Body of pancreas (tissue), 4 donors: ENCODE data around the gene ERMAP. TPM values are rescaled to one million over a fixed set of nuclear protein-coding genes. Genes with fewer than 3 reads are reported as not detected.

Source experiments
- ATAC-seq: fragments of 150-250 bp; one replicate; pipeline ENCODE4 v1.9.1; 2016
- DNase-seq, 4 donors: peaks; one replicate each; pipeline ENCODE4 v3.0.0-alpha.2; 2019
- H3K27ac ChIP-seq, 4 donors: fragments of 200-600 bp; sonication (generic); 1 replicate in 3 of 4; 2 replicates in 1 of 4; pipeline versions ENCODE4 v1.5.1 to v1.6.1; 2016 to 2019; ENCODE audit warnings: mild to moderate bottlenecking in 1 of 4, mixed read lengths in 1 of 4, moderate library complexity in 1 of 4
- H3K27me3 ChIP-seq, 2 donors: fragments of 200-600 bp; sonication (generic); one replicate each; pipeline ENCODE4 v1.6.0; 2016; ENCODE audit warnings: mild to moderate bottlenecking in 1 of 2
- H3K36me3 ChIP-seq, 2 donors: fragments of 200-600 bp; sonication (generic); replicated peaks in 1 of 2; 2 replicates each; pipeline ENCODE4 v1.5.1; 2016; ENCODE audit warnings: low read depth in 2 of 2; ENCODE audit not compliant: insufficient read depth in 1 of 2
- H3K4me1 ChIP-seq: fragments of 200-600 bp; sonication (generic); one replicate; pipeline ENCODE4 v1.6.0; 2016
- H3K4me3 ChIP-seq, 2 donors: fragments of 200-600 bp; sonication (generic); 1 replicate in 1 of 2; 2 replicates in 1 of 2; pipeline ENCODE4 v1.5.1; 2016 to 2019
- H3K9me3 ChIP-seq, 3 donors: fragments of 200-600 bp; sonication (generic); 1 replicate in 2 of 3; 2 replicates in 1 of 3; pipeline ENCODE4 v1.5.1; 2016
- POLR2A ChIP-seq, 3 donors: fragments of 450-650 bp; IDR thresholded peaks; one replicate each; pipeline ENCODE4 v1.6.1; 2016; ENCODE audit warnings: antibody characterized with exemption in 3 of 3, mild to moderate bottlenecking in 2 of 3
- WGBS, 2 donors: methylation state at CpG; one replicate each; pipeline ENCODE4 v1.1.5; 2017; 5-methylcytosine and 5-hydroxymethylcytosine counted together
- intact Hi-C: fragments of 100-400 bp; cut with DNase I; formaldehyde crosslinking; loops from one replicate; pipeline ENCODE4 v1.15.1; 2023
- total RNA-seq, 2 donors: library from RNA; depleted of rRNA; stranded (reverse); fragments of >200 nt; gene quantifications; one replicate each; pipeline ENCODE4 v1.1.0, GENCODE V29; 2016
- TF ChIP-seq, protein P1 (sequence below), 7 experiments: fragments of 450-650 bp in 4 of 7; fragments of 200-600 bp in 3 of 7; sonication (generic) in 3 of 7; IDR thresholded peaks; one replicate each; pipeline ENCODE4 v1.5.1; 2016 to 2019; ENCODE audit warnings: antibody characterized with exemption in 7 of 7

Gene ERMAP
- total RNA-seq, 2 donors from 2014 or later: 8.8 to 11.9 TPM

DNA sequence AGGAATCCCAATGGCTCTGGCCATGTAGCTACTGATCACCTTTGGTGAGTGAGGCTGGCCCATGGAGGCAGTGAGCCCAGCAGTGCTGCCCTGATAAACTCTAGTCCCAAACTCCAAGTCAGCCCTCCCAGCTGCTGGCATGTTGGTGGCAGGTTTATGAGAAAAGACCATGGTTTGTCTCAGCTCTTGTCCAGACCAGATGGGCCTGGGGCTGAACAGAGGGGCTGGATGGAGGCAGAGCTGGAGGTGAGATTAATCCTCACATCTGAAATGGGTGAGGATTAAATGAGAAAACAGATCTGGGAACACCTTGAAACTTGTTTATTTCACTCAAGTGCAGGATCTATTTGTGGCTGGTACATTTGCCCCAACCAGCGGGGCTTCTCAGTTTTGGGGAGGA, 28.9 kb upstream of the ERMAP start:
- Histone ChIP-seq H3K9me3 (no peaks in the 10 kb centered on the region), H3K36me3 (no peaks in the 10 kb centered on the region), H3K4me1 (peaks cover 9% of the 10 kb centered on the region), H3K27ac (no peak overlapping the region), H3K4me3 (no peak overlapping the region), H3K27me3 (no peaks in the 10 kb centered on the region)
- DNase-seq (no peak), ATAC-seq (no peak)
- intact Hi-C loops: no loop called here
- TF ChIP-seq, protein P1, sequence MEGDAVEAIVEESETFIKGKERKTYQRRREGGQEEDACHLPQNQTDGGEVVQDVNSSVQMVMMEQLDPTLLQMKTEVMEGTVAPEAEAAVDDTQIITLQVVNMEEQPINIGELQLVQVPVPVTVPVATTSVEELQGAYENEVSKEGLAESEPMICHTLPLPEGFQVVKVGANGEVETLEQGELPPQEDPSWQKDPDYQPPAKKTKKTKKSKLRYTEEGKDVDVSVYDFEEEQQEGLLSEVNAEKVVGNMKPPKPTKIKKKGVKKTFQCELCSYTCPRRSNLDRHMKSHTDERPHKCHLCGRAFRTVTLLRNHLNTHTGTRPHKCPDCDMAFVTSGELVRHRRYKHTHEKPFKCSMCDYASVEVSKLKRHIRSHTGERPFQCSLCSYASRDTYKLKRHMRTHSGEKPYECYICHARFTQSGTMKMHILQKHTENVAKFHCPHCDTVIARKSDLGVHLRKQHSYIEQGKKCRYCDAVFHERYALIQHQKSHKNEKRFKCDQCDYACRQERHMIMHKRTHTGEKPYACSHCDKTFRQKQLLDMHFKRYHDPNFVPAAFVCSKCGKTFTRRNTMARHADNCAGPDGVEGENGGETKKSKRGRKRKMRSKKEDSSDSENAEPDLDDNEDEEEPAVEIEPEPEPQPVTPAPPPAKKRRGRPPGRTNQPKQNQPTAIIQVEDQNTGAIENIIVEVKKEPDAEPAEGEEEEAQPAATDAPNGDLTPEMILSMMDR (IDR thresholded peaks at IDR 0.05): no peak
- TF ChIP-seq POLR2A (IDR thresholded peaks at IDR 0.05): no peak
- 100% methylated on average over 1 of the region's 1 CpG for WGBS, 2 donors

DNA sequence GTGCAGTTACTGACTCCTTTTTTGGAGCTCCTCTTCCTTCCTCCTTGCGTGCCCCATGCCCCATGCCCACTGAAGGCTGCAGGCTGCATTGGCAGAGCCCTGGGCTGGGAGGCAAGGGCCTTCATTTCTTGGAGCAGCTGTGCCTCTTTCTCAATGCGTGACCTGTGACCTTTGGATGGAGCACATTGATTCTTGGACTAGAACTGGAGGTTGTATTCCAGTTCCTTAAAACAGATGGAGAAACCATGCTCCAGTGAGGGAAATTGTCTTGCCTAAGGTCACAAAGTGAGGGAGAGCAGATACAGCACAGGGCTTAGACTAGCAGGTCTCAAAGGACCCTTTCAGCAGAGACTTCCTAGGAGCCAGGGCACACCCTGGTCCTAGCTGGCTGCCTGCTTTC, 23.1 kb upstream of the ERMAP start:
- ATAC-seq: no peak
- Histone ChIP-seq H3K36me3 (no peaks in the 10 kb centered on the region), H3K4me1 (no peaks in the 10 kb centered on the region), H3K27ac (no peak overlapping the region), H3K9me3 (no peaks in the 10 kb centered on the region), H3K4me3 (no peak overlapping the region), H3K27me3 (no peaks in the 10 kb centered on the region)
- intact Hi-C loops: no loop called here
- no peak for TF ChIP-seq POLR2A (IDR thresholded peaks at IDR 0.05)
- TF ChIP-seq, protein P1 (IDR thresholded peaks at IDR 0.05): no peak
- DNase-seq: no peak
- WGBS, 2 donors: 86 to 94% methylated on average over 2 of the region's 2 CpGs

DNA sequence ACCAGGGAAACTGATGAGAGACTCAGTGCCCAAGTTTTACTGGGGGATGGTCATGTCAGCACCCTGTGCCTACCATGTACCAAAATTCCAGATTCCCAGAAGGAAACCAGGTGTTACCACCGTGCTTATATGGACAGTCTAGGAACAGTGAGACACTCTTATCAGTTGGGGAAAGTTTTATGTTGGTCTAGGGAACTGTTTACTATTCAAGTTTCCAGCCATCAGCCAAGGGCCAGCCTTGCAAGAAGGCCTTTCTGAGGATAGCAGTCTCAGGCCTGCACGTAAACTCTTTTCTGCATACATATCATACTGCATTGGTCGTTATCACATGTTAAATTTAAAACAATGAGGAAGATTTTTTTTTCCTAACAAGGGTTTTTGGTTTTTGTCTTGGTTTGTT, 19.5 kb upstream of the ERMAP start:
- intact Hi-C loops: no loop called here
- WGBS, 2 donors: 50 to 54% methylated on average over 3 of the region's 3 CpGs
- DNase-seq (no peak), ATAC-seq (peak; percentile 9)
- Histone ChIP-seq H3K4me3 (no peak overlapping the region), H3K9me3 (no peaks in the 10 kb centered on the region), H3K27me3 (no peaks in the 10 kb centered on the region), H3K27ac (no peak overlapping the region), H3K4me1 (no peaks in the 10 kb centered on the region), H3K36me3 (no peaks in the 10 kb centered on the region)
- TF ChIP-seq, protein P1 (IDR thresholded peaks at IDR 0.05): no peak
- TF ChIP-seq POLR2A (IDR thresholded peaks at IDR 0.05): no peak

DNA sequence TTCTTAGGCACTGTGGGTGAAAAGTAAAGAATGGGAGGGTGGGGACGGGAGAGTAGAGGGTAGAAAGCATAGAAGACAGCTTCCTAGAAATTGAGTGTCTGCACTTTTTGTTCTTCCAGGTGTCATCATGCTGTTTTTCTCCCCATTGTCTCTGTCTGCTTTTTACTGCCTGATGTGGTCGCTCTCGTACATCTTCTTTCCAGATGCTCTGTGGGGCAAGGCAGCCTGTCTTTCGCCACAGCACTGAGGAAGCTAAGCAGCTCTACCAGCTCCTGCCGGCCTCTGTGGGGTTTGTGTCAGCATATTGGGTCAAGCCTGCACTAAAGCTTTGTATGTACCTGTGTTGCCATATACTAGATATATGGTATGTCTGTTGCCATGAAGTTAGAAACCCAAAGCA, 18.9 kb upstream of the ERMAP start:
- H3K27me3 ChIP-seq: no peaks in the 10 kb centered on the region
- H3K4me1 ChIP-seq: no peaks in the 10 kb centered on the region
- WGBS, 2 donors: 91 to 93% methylated on average over 5 of the region's 5 CpGs
- DNase-seq: no peak
- intact Hi-C loops: no loop called here
- H3K4me3 ChIP-seq: no peak overlapping the region
- no peak for ATAC-seq
- no peaks in the 10 kb centered on the region for H3K36me3 ChIP-seq
- no peaks in the 10 kb centered on the region for H3K9me3 ChIP-seq
- H3K27ac ChIP-seq: no peak overlapping the region
- no peak for TF ChIP-seq POLR2A (IDR thresholded peaks at IDR 0.05)
- TF ChIP-seq, protein P1 (IDR thresholded peaks at IDR 0.05): no peak

DNA sequence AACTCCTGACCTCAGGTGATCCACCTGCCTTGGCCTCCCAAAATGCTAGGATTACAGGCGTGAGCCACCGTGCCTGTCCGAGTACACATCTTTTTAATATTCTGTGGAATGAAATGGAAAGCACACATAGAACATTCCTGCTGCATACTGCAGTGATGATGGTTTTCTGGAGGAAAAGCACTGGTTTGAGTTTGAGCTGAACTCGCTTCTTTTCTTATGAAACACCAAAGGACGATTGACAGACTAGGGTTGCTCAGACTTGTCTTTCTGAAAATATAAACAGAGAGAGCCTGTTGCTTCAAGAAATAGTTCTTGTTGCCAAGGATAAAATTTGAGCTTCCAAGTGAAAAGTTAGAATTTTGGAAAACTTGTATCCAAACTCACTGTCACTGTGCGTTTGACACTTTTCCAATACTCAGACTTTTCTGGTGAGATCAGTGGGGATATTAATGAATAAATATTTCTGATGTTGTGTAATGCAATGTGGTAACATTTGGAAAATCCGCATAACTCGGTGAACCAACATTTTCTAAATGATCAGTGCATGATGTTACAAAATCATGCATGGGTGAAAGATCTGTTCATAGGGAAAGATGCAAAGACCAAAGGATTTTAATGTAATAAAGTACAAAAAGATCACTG, 15.0 kb upstream of the ERMAP start:
- DNase-seq: no peak
- Histone ChIP-seq H3K36me3 (no peaks in the 10 kb centered on the region), H3K9me3 (no peaks in the 10 kb centered on the region), H3K4me1 (no peaks in the 10 kb centered on the region), H3K27me3 (no peaks in the 10 kb centered on the region), H3K4me3 (no peak overlapping the region), H3K27ac (no peak overlapping the region)
- 80 to 87% methylated on average over 8 of the region's 8 CpGs for whole genome bisulfite sequencing, 2 donors
- intact Hi-C loops: no loop called here
- TF ChIP-seq, protein P1 (IDR thresholded peaks at IDR 0.05): no peak
- no peak for TF ChIP-seq POLR2A (IDR thresholded peaks at IDR 0.05)
- no peak for ATAC-seq
